HG03064 (cell line): ENCODE data around the gene MATN1.

Source experiments
- ATAC-seq: cut with Tn5 transposase; IDR thresholded peaks from one replicate; pipeline ENCODE4 v1.9.1; 2021; ENCODE audit warnings: low read depth; ENCODE audit not compliant: unreplicated experiment

The MATN1 gene

GRCh38 chr1:30686236-30686935 is 37.0 kb downstream of the MATN1 start:
- ATAC-seq, result no peak

GRCh38 chr1:30685796-30686165 is 37.6 kb downstream of the MATN1 start:
- ATAC-seq, result no peak

- no peak for ATAC-seq
Measured at GRCh38 chr1:30684881-30685795, 38.2 kb downstream of the MATN1 start.

GRCh38 chr1:30684259-30684658 is 39.1 kb downstream of the MATN1 start:
- no peak for ATAC-seq

- ATAC-seq, result no peak
Measured at GRCh38 chr1:30683699-30684098, 39.7 kb downstream of the MATN1 start.

- no peak for ATAC-seq
Measured at GRCh38 chr1:30682396-30683275, 40.7 kb downstream of the MATN1 start.

GRCh38 chr1:30681782-30682181 is 41.6 kb downstream of the MATN1 start:
- ATAC-seq, result no peak

GRCh38 chr1:30680879-30681278 is 42.5 kb downstream of the MATN1 start:
- ATAC-seq, result no peak

- no peak for ATAC-seq
Measured at GRCh38 chr1:30680429-30680828, 43.0 kb downstream of the MATN1 start.

GRCh38 chr1:30679976-30680305 is 43.4 kb downstream of the MATN1 start:
- ATAC-seq, result no peak

GRCh38 chr1:30679201-30679975 is 44.0 kb downstream of the MATN1 start:
- ATAC-seq, result no peak

- ATAC-seq, result no peak
Measured at GRCh38 chr1:30678209-30678608, 45.2 kb downstream of the MATN1 start.

- ATAC-seq, result no peak
Measured at GRCh38 chr1:30677471-30677870, 45.9 kb downstream of the MATN1 start.

GRCh38 chr1:30675761-30676160 is 47.6 kb downstream of the MATN1 start:
- no peak for ATAC-seq

- no peak for ATAC-seq
Measured at GRCh38 chr1:30675289-30675688, 48.1 kb downstream of the MATN1 start.

- ATAC-seq, result no peak
Measured at GRCh38 chr1:30673395-30673794, 50.0 kb downstream of the MATN1 start.

- no peak for ATAC-seq
Measured at GRCh38 chr1:30672661-30673060, 50.7 kb downstream of the MATN1 start.

GRCh38 chr1:30670240-30671060 is 52.9 kb downstream of the MATN1 start:
- ATAC-seq, result no peak

- ATAC-seq, result no peak
Measured at GRCh38 chr1:30668546-30669327, 54.6 kb downstream of the MATN1 start.
